ENCODE measurements around the gene PRPF38A.
A peak's percentile ranks its signal among the peaks of the same experiment; 100 is the strongest.

Gene PRPF38A

GRCh38 chr1:52400131-52400530 is 4.3 kb upstream of the PRPF38A start:
- DNase-seq (ENCODE audit: low spot score) = no peak

- no peak for DNase-seq (ENCODE audit: low spot score)
Observed at GRCh38 chr1:52402860-52403240, 1.6 kb upstream of the PRPF38A start.

- peak; percentile 87 for DNase-seq (ENCODE audit: low spot score)
Observed at GRCh38 chr1:52403566-52404115, 761 bp upstream of the PRPF38A start.

- DNase-seq (ENCODE audit: low spot score) = no peak
Observed at GRCh38 chr1:52404975-52405338, 555 bp downstream of the PRPF38A start.

- no peak for DNase-seq (ENCODE audit: low spot score)
Observed at GRCh38 chr1:52413410-52413989, 9.1 kb downstream of the PRPF38A start.

- DNase-seq (ENCODE audit: low spot score) = no peak
Observed at GRCh38 chr1:52414942-52415341, 10.5 kb downstream of the PRPF38A start.

GRCh38 chr1:52416811-52417210 is 12.4 kb downstream of the PRPF38A start:
- DNase-seq (ENCODE audit: low spot score) = no peak

GRCh38 chr1:52420713-52421112 is 16.3 kb downstream of the PRPF38A start:
- DNase-seq (ENCODE audit: low spot score) = no peak

GRCh38 chr1:52423055-52423454 is 18.7 kb downstream of the PRPF38A start:
- no peak for DNase-seq (ENCODE audit: low spot score)

GRCh38 chr1:52423771-52424170 is 19.4 kb downstream of the PRPF38A start:
- DNase-seq (ENCODE audit: low spot score) = no peak

- no peak for DNase-seq (ENCODE audit: low spot score)
Observed at GRCh38 chr1:52424231-52424636, 19.8 kb downstream of the PRPF38A start.

- DNase-seq (ENCODE audit: low spot score) = no peak
Observed at GRCh38 chr1:52424813-52425212, 20.4 kb downstream of the PRPF38A start.

GRCh38 chr1:52426371-52426770 is 22.0 kb downstream of the PRPF38A start:
- DNase-seq (ENCODE audit: low spot score) = no peak

- no peak for DNase-seq (ENCODE audit: low spot score)
Observed at GRCh38 chr1:52427152-52427551, 22.8 kb downstream of the PRPF38A start.

GRCh38 chr1:52432807-52433206 is 28.4 kb downstream of the PRPF38A start:
- DNase-seq (ENCODE audit: low spot score) = no peak

GRCh38 chr1:52435211-52435610 is 30.8 kb downstream of the PRPF38A start:
- no peak for DNase-seq (ENCODE audit: low spot score)

- DNase-seq (ENCODE audit: low spot score) = no peak
Observed at GRCh38 chr1:52435650-52436049, 31.2 kb downstream of the PRPF38A start.

- no peak for DNase-seq (ENCODE audit: low spot score)
Observed at GRCh38 chr1:52436817-52437216, 32.4 kb downstream of the PRPF38A start.

- no peak for DNase-seq (ENCODE audit: low spot score)
Observed at GRCh38 chr1:52439976-52440375, 35.6 kb downstream of the PRPF38A start.

- no peak for DNase-seq (ENCODE audit: low spot score)
Observed at GRCh38 chr1:52444463-52444862, 40.1 kb downstream of the PRPF38A start.

GRCh38 chr1:52454127-52454526 is 49.7 kb downstream of the PRPF38A start:
- DNase-seq (ENCODE audit: low spot score) = no peak

GRCh38 chr1:52454779-52455178 is 50.4 kb downstream of the PRPF38A start:
- no peak for DNase-seq (ENCODE audit: low spot score)

GRCh38 chr1:52455686-52456085 is 51.3 kb downstream of the PRPF38A start:
- no peak for DNase-seq (ENCODE audit: low spot score)

GRCh38 chr1:52460694-52461093 is 56.3 kb downstream of the PRPF38A start:
- no peak for DNase-seq (ENCODE audit: low spot score)

Data from NAMALWA (cell line).